Endothelial cell of umbilical vein (primary cell): ENCODE measurements around the gene HCFC1.

ENCODE experiments used
- EZH2 ChIP-seq: IDR thresholded peaks from 2 replicates; pipeline ENCODE4 v1.6.1; 2012; ENCODE audit warnings: borderline replicate concordance, low read depth, mild to moderate bottlenecking, moderate library complexity, low read length, inconsistent platforms; ENCODE audit not compliant: severe bottlenecking
- FOS ChIP-seq: IDR thresholded peaks from 2 replicates; pipeline ENCODE4 v1.6.1; 2011; ENCODE audit warnings: mild to moderate bottlenecking, low read length, moderate library complexity, borderline replicate concordance; ENCODE audit not compliant: insufficient read depth
- GATA2 ChIP-seq: IDR thresholded peaks from 2 replicates; pipeline ENCODE4 v1.7.0; 2011; ENCODE audit warnings: low read depth, mild to moderate bottlenecking, moderate library complexity, mixed read lengths, low read length; ENCODE audit not compliant: insufficient read length, insufficient read depth
- JUN ChIP-seq: IDR thresholded peaks from 2 replicates; pipeline ENCODE4 v1.6.1; 2011; ENCODE audit warnings: borderline replicate concordance, low read depth; ENCODE audit not compliant: insufficient read length, insufficient read depth
- MYC ChIP-seq: IDR thresholded peaks from one replicate; pipeline ENCODE4 v1.6.1; 2011; ENCODE audit warnings: mild to moderate bottlenecking, low read depth, low read length
- POLR2A ChIP-seq: IDR thresholded peaks from 2 replicates; pipeline ENCODE4 v1.6.1; 2012; ENCODE audit warnings: low read depth, mild to moderate bottlenecking, control low read depth, low read length
- POLR2AphosphoS5 ChIP-seq: IDR thresholded peaks from 2 replicates; pipeline ENCODE4 v1.6.1; 2012; ENCODE audit warnings: low read depth, mild to moderate bottlenecking, control low read depth, low read length, moderate library complexity; ENCODE audit not compliant: insufficient read depth
- TF ChIP-seq, protein P1 (sequence below), 2 donors: IDR thresholded peaks; 1 replicate in 1 of 2; 2 replicates in 1 of 2; pipeline ENCODE4 v1.5.1; 2011; ENCODE audit warnings: low read length in 2 of 2, mild to moderate bottlenecking in 2 of 2, moderate library complexity in 2 of 2, control low read depth in 1 of 2, inconsistent platforms in 1 of 2, low read depth in 1 of 2; ENCODE audit not compliant: insufficient read depth in 1 of 2; ENCODE audit errors: extremely low read depth in 1 of 2
- TF ChIP-seq, protein P2 (sequence below): IDR thresholded peaks from 2 replicates; pipeline ENCODE4 v1.6.1; 2011; ENCODE audit not compliant: insufficient read depth, insufficient read length

DNA sequence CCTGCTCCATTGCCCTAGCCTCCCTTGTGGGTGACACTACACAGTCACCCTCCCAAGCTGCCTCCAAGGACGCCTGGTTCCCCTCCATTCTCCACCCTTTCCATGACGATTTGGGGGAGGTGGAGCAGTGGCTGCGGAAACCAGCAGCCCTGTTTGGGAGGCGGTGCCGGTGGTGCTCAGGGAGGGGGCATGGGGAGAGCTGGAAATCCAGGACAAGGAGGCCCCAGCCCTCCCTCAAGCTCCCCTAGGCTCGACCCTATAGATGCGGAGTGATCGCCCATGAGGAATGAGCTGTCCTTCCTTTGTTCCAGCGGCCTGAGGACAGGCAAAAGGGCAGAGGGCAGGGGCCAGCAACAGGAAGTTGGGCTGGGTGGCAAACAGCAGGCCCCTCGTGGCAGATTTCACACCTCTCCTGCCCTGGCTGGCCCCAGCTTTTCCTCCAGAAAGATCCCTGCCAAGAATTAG, 23.6 kb downstream of the HCFC1 start:
- TF ChIP-seq, protein P1, sequence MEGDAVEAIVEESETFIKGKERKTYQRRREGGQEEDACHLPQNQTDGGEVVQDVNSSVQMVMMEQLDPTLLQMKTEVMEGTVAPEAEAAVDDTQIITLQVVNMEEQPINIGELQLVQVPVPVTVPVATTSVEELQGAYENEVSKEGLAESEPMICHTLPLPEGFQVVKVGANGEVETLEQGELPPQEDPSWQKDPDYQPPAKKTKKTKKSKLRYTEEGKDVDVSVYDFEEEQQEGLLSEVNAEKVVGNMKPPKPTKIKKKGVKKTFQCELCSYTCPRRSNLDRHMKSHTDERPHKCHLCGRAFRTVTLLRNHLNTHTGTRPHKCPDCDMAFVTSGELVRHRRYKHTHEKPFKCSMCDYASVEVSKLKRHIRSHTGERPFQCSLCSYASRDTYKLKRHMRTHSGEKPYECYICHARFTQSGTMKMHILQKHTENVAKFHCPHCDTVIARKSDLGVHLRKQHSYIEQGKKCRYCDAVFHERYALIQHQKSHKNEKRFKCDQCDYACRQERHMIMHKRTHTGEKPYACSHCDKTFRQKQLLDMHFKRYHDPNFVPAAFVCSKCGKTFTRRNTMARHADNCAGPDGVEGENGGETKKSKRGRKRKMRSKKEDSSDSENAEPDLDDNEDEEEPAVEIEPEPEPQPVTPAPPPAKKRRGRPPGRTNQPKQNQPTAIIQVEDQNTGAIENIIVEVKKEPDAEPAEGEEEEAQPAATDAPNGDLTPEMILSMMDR (IDR thresholded peaks at IDR 0.05; ENCODE audit: extremely low read depth in 1 of 2, insufficient read depth in 1 of 2, low read depth in 1 of 2, low read length in 2 of 2), result no peak
- TF ChIP-seq POLR2AphosphoS5, result no peak
- no peak for TF ChIP-seq POLR2A
- TF ChIP-seq EZH2, result no peak
- TF ChIP-seq, protein P2, sequence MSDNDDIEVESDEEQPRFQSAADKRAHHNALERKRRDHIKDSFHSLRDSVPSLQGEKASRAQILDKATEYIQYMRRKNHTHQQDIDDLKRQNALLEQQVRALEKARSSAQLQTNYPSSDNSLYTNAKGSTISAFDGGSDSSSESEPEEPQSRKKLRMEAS, result no peak
- TF ChIP-seq FOS, result no peak
- TF ChIP-seq GATA2, result no peak
- no peak for TF ChIP-seq JUN
- TF ChIP-seq MYC, result no peak
